IMR-90 (cell line): ENCODE measurements around the gene LIN28A. TPM values are rescaled to one million over a fixed set of nuclear protein-coding genes. Genes with fewer than 3 reads are reported as not detected.

Experiments
- ATAC-seq: fragments of 200-7000 bp; cut with Tn5 transposase; 2 replicates; pipeline ENCODE4 v1.9.1; 2020; ENCODE audit warnings: low read depth, mild to moderate bottlenecking, moderate library complexity
- BruUV-seq: library from RNA; stranded (reverse); fragments of 400-500 nt; replicated peaks from 2 replicates; lab custom pipeline; 2021; lab: Mats Ljungman, UMichigan
- CTCF ChIA-PET: fragments of 300-600 bp; formaldehyde crosslinking; extraction: SDS; loops from one replicate; lab custom pipeline; 2021; ENCODE audit warnings: antibody characterized with exemption; lab: Yijun Ruan, JAX
- POLR2A ChIA-PET: fragments of 300-600 bp; sonication (Branson Sonifier 250); formaldehyde crosslinking; loops from one replicate; lab custom pipeline; 2022; ENCODE audit warnings: antibody characterized with exemption; ENCODE audit not compliant: unreplicated experiment; lab: Charles Lee
- DNase-seq: peaks from one replicate; pipeline ENCODE4 v3.0.0; 2013
- H2AFZ ChIP-seq: replicated peaks from 2 replicates; pipeline ENCODE3; 2013; ENCODE audit warnings: low read length, mild to moderate bottlenecking; ENCODE audit not compliant: poor library complexity
- H2AK5ac ChIP-seq: 2 replicates; pipeline ENCODE4 v1.6.1; 2013; ENCODE audit warnings: low read depth, low read length, inconsistent platforms
- H2AK9ac ChIP-seq: replicated peaks from 2 replicates; pipeline ENCODE3; 2013; ENCODE audit warnings: mild to moderate bottlenecking, low read depth, low read length, moderate library complexity; ENCODE audit not compliant: poor library complexity
- H2BK120ac ChIP-seq: 2 replicates; pipeline ENCODE4 v1.6.1; 2013; ENCODE audit warnings: low read depth, low read length, inconsistent platforms
- H2BK15ac ChIP-seq: 3 replicates; pipeline ENCODE4 v1.6.1; 2013; ENCODE audit warnings: low read depth, low read length, inconsistent platforms
- H2BK20ac ChIP-seq: 2 replicates; pipeline ENCODE4 v1.6.1; 2013; ENCODE audit warnings: low read depth, mild to moderate bottlenecking, inconsistent platforms, low read length, moderate library complexity
- H2BK5ac ChIP-seq: 2 replicates; pipeline ENCODE4 v1.6.1; 2013; ENCODE audit warnings: mild to moderate bottlenecking, low read depth, low read length, inconsistent platforms; ENCODE audit not compliant: poor library complexity, severe bottlenecking
- H3K14ac ChIP-seq: replicated peaks from 2 replicates; pipeline ENCODE4 v1.6.1; 2013; ENCODE audit warnings: low read depth, low read length, inconsistent platforms
- H3K18ac ChIP-seq: 2 replicates; pipeline ENCODE4 v1.6.1; 2013; ENCODE audit warnings: low read depth, low read length, control low read depth
- H3K23ac ChIP-seq: 2 replicates; pipeline ENCODE4 v1.6.1; 2013; ENCODE audit warnings: low read depth, low read length, inconsistent platforms
- H3K27ac ChIP-seq: 2 replicates; pipeline ENCODE4 v1.5.1; 2013; ENCODE audit warnings: mild to moderate bottlenecking, control low read depth, low read length; ENCODE audit not compliant: insufficient read depth
- H3K27me3 ChIP-seq: 2 replicates; pipeline ENCODE4 v1.6.1; 2013; ENCODE audit warnings: low read length; ENCODE audit not compliant: control insufficient read depth, insufficient read depth
- H3K36me3 ChIP-seq: 2 replicates; pipeline ENCODE4 v1.6.1; 2013; ENCODE audit warnings: low read length, mixed read lengths; ENCODE audit not compliant: control insufficient read depth, insufficient read depth
- H3K4ac ChIP-seq: 2 replicates; pipeline ENCODE4 v1.6.1; 2013; ENCODE audit warnings: low read depth, low read length, inconsistent platforms
- H3K4me1 ChIP-seq: 2 replicates; pipeline ENCODE4 v1.6.1; 2013; ENCODE audit warnings: low read length, mixed read lengths; ENCODE audit not compliant: control insufficient read depth, insufficient read depth
- H3K4me2 ChIP-seq: 2 replicates; pipeline ENCODE4 v1.6.1; 2013; ENCODE audit warnings: low read depth, mild to moderate bottlenecking, control low read depth, low read length, moderate library complexity
- H3K4me3 ChIP-seq: 2 replicates; pipeline ENCODE4 v1.5.1; 2013; ENCODE audit warnings: low read depth, mild to moderate bottlenecking, control low read depth, low read length, moderate library complexity; ENCODE audit not compliant: insufficient read depth
- H3K56ac ChIP-seq: 2 replicates; pipeline ENCODE4 v1.6.1; 2013; ENCODE audit warnings: low read length, inconsistent platforms; ENCODE audit not compliant: insufficient read depth; ENCODE audit errors: extremely low read depth
- H3K79me1 ChIP-seq, 2 experiments: 2 replicates each; pipeline ENCODE4 v1.6.1; 2013; ENCODE audit warnings: low read length in 2 of 2, inconsistent platforms in 1 of 2, low read depth in 1 of 2
- H3K9ac ChIP-seq: 2 replicates; pipeline ENCODE4 v1.6.1; 2013; ENCODE audit warnings: low read depth, low read length, control low read depth
- H3K9me1 ChIP-seq: 2 replicates; pipeline ENCODE4 v1.6.1; 2013; ENCODE audit warnings: low read length, inconsistent platforms; ENCODE audit not compliant: insufficient read depth
- H3K9me3 ChIP-seq: 2 replicates; pipeline ENCODE4 v1.6.1; 2013; ENCODE audit warnings: low read length; ENCODE audit not compliant: control insufficient read depth, insufficient read depth
- H4K20me1 ChIP-seq: 2 replicates; pipeline ENCODE4 v1.6.1; 2013; ENCODE audit warnings: low read length, inconsistent platforms; ENCODE audit not compliant: insufficient read depth
- H4K5ac ChIP-seq: 2 replicates; pipeline ENCODE4 v1.6.1; 2013; ENCODE audit warnings: mild to moderate bottlenecking, low read depth, low read length, control low read depth
- H4K8ac ChIP-seq, 2 experiments: 2 replicates each; pipeline ENCODE4 v1.6.1; 2013; ENCODE audit warnings: low read depth in 2 of 2, low read length in 2 of 2, control low read depth in 1 of 2, inconsistent platforms in 1 of 2
- H4K91ac ChIP-seq: 2 replicates; pipeline ENCODE4 v1.6.1; 2013; ENCODE audit warnings: low read depth, low read length, inconsistent platforms; ENCODE audit not compliant: insufficient read depth
- BHLHE40 ChIP-seq: fragments of 150-350 bp; IDR thresholded peaks from 2 replicates; pipeline ENCODE4 v1.6.1; 2016; ENCODE audit warnings: mild to moderate bottlenecking, low read depth, low read length
- CEBPB ChIP-seq: IDR thresholded peaks from 2 replicates; pipeline ENCODE4 v1.6.1; 2012; ENCODE audit warnings: low read depth, low read length, improper control_type of control experiment
- CHD1 ChIP-seq: IDR thresholded peaks from 2 replicates; pipeline ENCODE4 v1.6.1; 2012; ENCODE audit warnings: low read depth, low read length, improper control_type of control experiment
- ELK1 ChIP-seq: fragments of 150-350 bp; IDR thresholded peaks from 2 replicates; pipeline ENCODE4 v1.6.1; 2016; ENCODE audit warnings: low read depth, mild to moderate bottlenecking, low read length, moderate library complexity, borderline replicate concordance
- FOS ChIP-seq: fragments of 150-350 bp; IDR thresholded peaks from 2 replicates; pipeline ENCODE4 v1.6.1; 2016; ENCODE audit warnings: low read depth, low read length
- MAFK ChIP-seq: IDR thresholded peaks from 2 replicates; pipeline ENCODE4 v1.6.1; 2012; ENCODE audit warnings: low read depth, low read length, improper control_type of control experiment
- MAZ ChIP-seq: IDR thresholded peaks from 2 replicates; pipeline ENCODE4 v1.6.1; 2012; ENCODE audit warnings: low read depth, mild to moderate bottlenecking, low read length, improper control_type of control experiment, moderate library complexity, borderline replicate concordance
- MXI1 ChIP-seq: IDR thresholded peaks from 2 replicates; pipeline ENCODE4 v1.6.1; 2012; ENCODE audit warnings: low read depth, mild to moderate bottlenecking, low read length, moderate library complexity, borderline replicate concordance
- NFE2L2 ChIP-seq: fragments of 150-350 bp; IDR thresholded peaks from 2 replicates; pipeline ENCODE4 v1.6.1; 2016; ENCODE audit warnings: low read depth, mild to moderate bottlenecking, low read length
- RAD21 ChIP-seq: IDR thresholded peaks from 2 replicates; pipeline ENCODE4 v1.6.1; 2012; ENCODE audit warnings: low read length, improper control_type of control experiment
- RCOR1 ChIP-seq: IDR thresholded peaks from 2 replicates; pipeline ENCODE4 v1.6.1; 2012; ENCODE audit warnings: mild to moderate bottlenecking, low read length, improper control_type of control experiment; ENCODE audit not compliant: insufficient replicate concordance
- RFX5 ChIP-seq: IDR thresholded peaks from 2 replicates; pipeline ENCODE4 v1.8.0; 2012; ENCODE audit warnings: low read depth, mild to moderate bottlenecking, low read length, moderate library complexity
- WGBS, 2 experiments: methylation state at CpG; one replicate each; pipeline versions ENCODE4 v1.1.5 to v1.1.7; 2013; ENCODE audit warnings: missing lambda C conversion rate in 2 of 2; ENCODE audit not compliant: insufficient read length in 1 of 2; ENCODE audit errors: extremely low coverage in 2 of 2; 5-methylcytosine and 5-hydroxymethylcytosine counted together
- dilution Hi-C: fragments of 300-500 bp; cut with HindIII; formaldehyde crosslinking; loops from one replicate; pipeline ENCODE4 v1.14.3; 2018; ENCODE audit warnings: low sequenced_read_pairs; ENCODE audit not compliant: unreplicated experiment
- in situ Hi-C: fragments of 300-500 bp; cut with MboI; formaldehyde crosslinking; loops from 3 replicates; pipeline ENCODE4 v1.14.3; 2019; ENCODE audit warnings: low sequenced_read_pairs, inconsistent platforms, mixed read lengths
- intact Hi-C: fragments of 100-400 bp; cut with micrococcal nuclease; formaldehyde crosslinking; loops from 2 replicates; pipeline ENCODE4 v1.10.0; 2022
- polyA plus RNA-seq, 3 experiments: library from polyadenylated mRNA; depleted of rRNA; stranded (reverse); fragments of >200 nt; gene quantifications; 2 replicates each; pipeline ENCODE4 v1.2.3, GENCODE V29; 2012; ENCODE audit warnings: low replicate concordance in 1 of 3
- total RNA-seq: library from RNA; depleted of rRNA; stranded (reverse); fragments of >200 nt; gene quantifications from 2 replicates; pipeline ENCODE4 v1.2.3, GENCODE V29; 2012

LIN28A gene
- total and polyA plus RNA-seq, 2 of the 4 experiments (the other 2 are of a cell fraction), result not detected

GRCh38 chr1:26440259-26440658 lies 29.6 kb downstream of the LIN28A start:
- DNase-seq (no peak), ATAC-seq (no peak)
- ChIA-PET POLR2A (no interaction called here), CTCF (no interaction called here)
- Histone ChIP-seq H3K14ac (no peak overlapping the region), H4K20me1 (no peaks in the 10 kb centered on the region), H3K9ac (no peak overlapping the region), H3K36me3 (peaks cover 45% of the 10 kb centered on the region), H3K18ac (no peak overlapping the region), H4K91ac (no peak overlapping the region), H3K4me2 (no peak overlapping the region), H3K4me3 (no peak overlapping the region), H2BK120ac (no peak overlapping the region), H3K79me1 (peaks cover 12 to 19% of the 10 kb centered on the region in 2 experiments), H3K4me1 (no peaks in the 10 kb centered on the region), H2BK20ac (no peak overlapping the region), H3K9me3 (no peaks in the 10 kb centered on the region), H4K8ac (no peak overlapping the region), H3K56ac (no peak overlapping the region), H3K27me3 (no peaks in the 10 kb centered on the region), H3K9me1 (no peaks in the 10 kb centered on the region), H2AFZ (no peak overlapping the region), H2AK5ac (no peak overlapping the region), H2AK9ac (no peak overlapping the region), H2BK15ac (no peak overlapping the region), H3K23ac (no peak overlapping the region), H4K5ac (no peak overlapping the region), H3K27ac (no peak overlapping the region), H2BK5ac (no peak overlapping the region), H3K4ac (no peak overlapping the region)
- dilution Hi-C loops, result no loop called here
- no TSS peak for BruUV-seq
- TF ChIP-seq ELK1 (no peak), BHLHE40 (no peak), MXI1 (no peak), CHD1 (no peak), RCOR1 (no peak), CEBPB (no peak), MAFK (no peak), FOS (no peak), MAZ (no peak), RAD21 (no peak), NFE2L2 (no peak), RFX5 (no peak)
- intact Hi-C loops, result no loop called here
- in situ Hi-C loops, result no loop called here
- WGBS, 2 experiments, result no CpG with 5 or more reads among the region's 2 CpGs
